Measurements from ENCODE around the gene NMU. TPM values are rescaled to one million over a fixed set of nuclear protein-coding genes. Genes with fewer than 3 reads are reported as not detected.

The NMU gene
- total and polyA plus RNA-seq, 12 donors, result not detected

DNA sequence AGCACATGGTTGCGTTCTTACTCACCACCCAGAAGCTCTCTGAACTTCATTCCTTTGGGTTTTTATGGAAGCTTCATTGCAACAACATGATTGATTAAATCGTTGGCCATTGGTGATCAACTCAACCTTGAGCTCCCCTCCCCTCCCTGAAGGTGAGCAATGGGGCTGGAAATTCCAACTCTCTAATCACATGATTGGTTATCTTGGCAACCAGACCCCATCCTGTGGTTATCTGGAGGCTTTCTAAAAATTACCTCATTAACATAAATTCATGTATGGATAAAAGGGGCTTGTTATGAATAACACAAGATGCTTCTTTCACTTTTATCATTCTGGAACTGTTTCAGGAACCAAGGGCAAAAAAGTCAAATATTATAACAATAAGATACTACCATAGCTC lies 34.6 kb upstream of the NMU start:
- no peak for ATAC-seq

DNA sequence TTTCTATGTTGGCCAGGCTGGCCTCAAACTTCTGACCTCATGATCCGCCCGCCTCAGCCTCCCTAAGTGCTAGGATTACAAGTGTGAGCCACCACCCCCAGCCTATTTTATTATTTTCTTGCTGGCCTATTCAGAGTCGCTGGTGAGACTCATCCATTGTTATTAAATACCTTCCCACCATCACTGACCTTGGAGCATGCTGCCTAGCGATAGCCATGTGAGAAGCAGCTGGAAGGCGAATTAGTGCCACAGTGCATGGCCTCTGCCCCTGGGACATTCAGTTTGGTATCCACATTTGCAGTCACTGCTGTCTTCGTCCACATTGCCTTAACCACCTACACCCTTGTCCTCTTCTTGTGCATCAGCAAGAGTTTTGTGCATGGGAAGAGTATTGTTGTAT lies 32.4 kb upstream of the NMU start:
- Histone ChIP-seq H3K27ac (no peak overlapping the region), H3K9me3 (peaks cover 0 to 8% (median 0%) of the 10 kb centered on the region in 11 donors), H3K27me3 (peaks cover 0 to 12% (median 3%) of the 10 kb centered on the region in 7 donors), H3K36me3 (no peaks in the 10 kb centered on the region), H3K4me1 (no peaks in the 10 kb centered on the region), H3K4me3 (no peak overlapping the region)
- 75 to 85% methylated on average over 6 of the region's 6 CpGs for WGBS, 2 donors
- TF ChIP-seq, protein P1, sequence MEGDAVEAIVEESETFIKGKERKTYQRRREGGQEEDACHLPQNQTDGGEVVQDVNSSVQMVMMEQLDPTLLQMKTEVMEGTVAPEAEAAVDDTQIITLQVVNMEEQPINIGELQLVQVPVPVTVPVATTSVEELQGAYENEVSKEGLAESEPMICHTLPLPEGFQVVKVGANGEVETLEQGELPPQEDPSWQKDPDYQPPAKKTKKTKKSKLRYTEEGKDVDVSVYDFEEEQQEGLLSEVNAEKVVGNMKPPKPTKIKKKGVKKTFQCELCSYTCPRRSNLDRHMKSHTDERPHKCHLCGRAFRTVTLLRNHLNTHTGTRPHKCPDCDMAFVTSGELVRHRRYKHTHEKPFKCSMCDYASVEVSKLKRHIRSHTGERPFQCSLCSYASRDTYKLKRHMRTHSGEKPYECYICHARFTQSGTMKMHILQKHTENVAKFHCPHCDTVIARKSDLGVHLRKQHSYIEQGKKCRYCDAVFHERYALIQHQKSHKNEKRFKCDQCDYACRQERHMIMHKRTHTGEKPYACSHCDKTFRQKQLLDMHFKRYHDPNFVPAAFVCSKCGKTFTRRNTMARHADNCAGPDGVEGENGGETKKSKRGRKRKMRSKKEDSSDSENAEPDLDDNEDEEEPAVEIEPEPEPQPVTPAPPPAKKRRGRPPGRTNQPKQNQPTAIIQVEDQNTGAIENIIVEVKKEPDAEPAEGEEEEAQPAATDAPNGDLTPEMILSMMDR (IDR thresholded peaks at IDR 0.05), result no peak
- ATAC-seq (no peak), DNase-seq (no peak)
- intact Hi-C loops (cut with DNase I), result no loop called here

More for the DNA sequence above, 34.6 kb upstream of the NMU start:
- Histone ChIP-seq H3K4me1 (no peaks in the 10 kb centered on the region), H3K27me3 (peaks cover 0 to 13% (median 3%) of the 10 kb centered on the region in 7 donors), H3K27ac (no peak overlapping the region), H3K36me3 (no peaks in the 10 kb centered on the region), H3K9me3 (peaks cover 0 to 8% (median 0%) of the 10 kb centered on the region in 11 donors), H3K4me3 (no peak overlapping the region)
- TF ChIP-seq, protein P1 (IDR thresholded peaks at IDR 0.05), result no peak
- intact Hi-C loops (cut with DNase I), result no loop called here
- 79 to 87% methylated on average over 2 of the region's 2 CpGs for WGBS, 2 donors
- no peak for DNase-seq

DNA sequence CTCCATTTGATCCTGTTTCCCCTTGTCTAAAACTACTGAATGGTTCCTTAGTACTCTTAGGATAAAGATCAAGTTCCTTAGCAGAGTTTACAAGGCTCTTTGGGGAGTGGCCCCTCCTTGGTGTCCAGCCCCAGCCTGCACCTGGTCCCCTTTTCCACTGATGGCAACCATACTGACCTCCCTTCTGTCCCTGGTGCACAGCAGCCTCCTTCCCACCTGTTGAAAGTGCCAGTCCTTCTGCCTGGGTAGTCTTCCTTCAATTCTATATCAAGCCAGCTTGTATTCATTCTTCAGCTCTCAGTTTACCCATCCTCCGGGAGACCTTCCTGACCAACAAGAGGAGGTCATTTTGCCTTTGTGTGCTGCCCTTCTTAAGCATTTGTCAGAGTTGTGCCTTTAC lies 30.4 kb upstream of the NMU start:
- DNase-seq, result no peak
- no peaks in the 10 kb centered on the region for H3K36me3 ChIP-seq
- no peak overlapping the region for H3K27ac ChIP-seq
- no peak for ATAC-seq
- H3K4me3 ChIP-seq, result no peak overlapping the region
- no peaks in the 10 kb centered on the region for H3K9me3 ChIP-seq
- no peaks in the 10 kb centered on the region for H3K4me1 ChIP-seq
- intact Hi-C loops (cut with DNase I), result no loop called here
- TF ChIP-seq, protein P1 (IDR thresholded peaks at IDR 0.05), result no peak
- H3K27me3 ChIP-seq, result peaks cover 0 to 12% (median 3%) of the 10 kb centered on the region in 7 donors
- 84 to 93% methylated on average over 1 of the region's 1 CpG for WGBS, 2 donors

DNA sequence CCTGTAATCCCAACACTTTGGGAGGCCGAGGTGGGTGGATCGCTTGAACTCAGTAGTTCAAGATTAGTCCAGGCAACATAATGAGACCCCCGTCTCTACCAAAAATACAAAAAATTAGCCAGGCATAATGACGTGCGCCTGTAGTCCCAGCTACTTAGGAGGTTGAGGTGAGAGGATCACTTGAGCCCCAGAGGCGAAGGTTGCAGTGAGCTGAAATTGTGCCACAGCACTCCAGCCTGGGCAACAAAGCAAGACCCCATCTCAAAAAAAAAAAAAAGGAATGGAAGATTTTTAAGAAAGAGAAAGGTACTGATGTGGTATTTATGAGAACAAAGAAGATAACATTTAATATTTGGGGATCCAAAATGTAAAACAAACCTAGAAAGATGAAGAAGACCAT lies 27.0 kb upstream of the NMU start:
- ATAC-seq (no peak), DNase-seq (no peak)
- Histone ChIP-seq H3K9me3 (no peaks in the 10 kb centered on the region), H3K36me3 (no peaks in the 10 kb centered on the region), H3K27ac (no peak overlapping the region), H3K27me3 (peaks cover 0 to 4% (median 0%) of the 10 kb centered on the region in 7 donors), H3K4me1 (no peaks in the 10 kb centered on the region), H3K4me3 (no peak overlapping the region)
- intact Hi-C loops (cut with DNase I), result no loop called here
- WGBS, 2 donors, result 83 to 88% methylated on average over 6 of the region's 6 CpGs
- TF ChIP-seq, protein P1 (IDR thresholded peaks at IDR 0.05), result no peak
